Activated CD8-positive, alpha-beta memory T cell treated with anti-CD3 and anti-CD28 coated beads for 1 hour (primary cell): Measurements from ENCODE around the gene DNAJC7.
"Not testable (repeated sequence)": the region's sequence is repeated elsewhere in the genome, so short reads cannot be mapped to it uniquely, and the experiment has no call there.

Experiments
- DNase-seq, 2 donors: peaks; one replicate each; pipeline ENCODE4 v3.0.0-alpha.2; 2020; ENCODE audit warnings: low read depth in 1 of 2; ENCODE audit errors: extremely low read depth in 1 of 2

Gene DNAJC7

GRCh38 chr17:42013740-42014139, 3.5 kb downstream of the DNAJC7 start:
- DNase-seq = not testable (repeated sequence)

DNA sequence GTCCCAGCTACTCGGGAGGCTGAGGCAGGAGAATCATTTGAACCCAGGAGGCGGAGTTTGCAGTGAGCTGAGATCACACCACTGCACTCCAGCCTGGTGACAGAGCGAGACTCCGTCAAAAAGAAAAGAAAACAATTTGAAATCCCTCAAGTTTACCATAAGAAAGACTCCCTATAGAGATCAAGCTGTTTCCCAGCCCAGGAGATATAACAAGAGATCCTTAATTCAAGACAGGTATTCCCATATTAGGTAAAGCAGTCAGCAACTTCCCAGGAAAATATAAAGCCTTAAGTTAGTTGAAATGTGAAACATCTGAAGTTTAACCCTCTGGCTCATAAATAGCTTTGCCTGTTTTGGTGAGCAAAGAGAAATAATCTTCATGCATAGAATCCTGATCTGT, 4.9 kb downstream of the DNAJC7 start:
- DNase-seq = not testable (repeated sequence)

GRCh38 chr17:42010898-42011516, 6.2 kb downstream of the DNAJC7 start:
- no peak for DNase-seq

DNA sequence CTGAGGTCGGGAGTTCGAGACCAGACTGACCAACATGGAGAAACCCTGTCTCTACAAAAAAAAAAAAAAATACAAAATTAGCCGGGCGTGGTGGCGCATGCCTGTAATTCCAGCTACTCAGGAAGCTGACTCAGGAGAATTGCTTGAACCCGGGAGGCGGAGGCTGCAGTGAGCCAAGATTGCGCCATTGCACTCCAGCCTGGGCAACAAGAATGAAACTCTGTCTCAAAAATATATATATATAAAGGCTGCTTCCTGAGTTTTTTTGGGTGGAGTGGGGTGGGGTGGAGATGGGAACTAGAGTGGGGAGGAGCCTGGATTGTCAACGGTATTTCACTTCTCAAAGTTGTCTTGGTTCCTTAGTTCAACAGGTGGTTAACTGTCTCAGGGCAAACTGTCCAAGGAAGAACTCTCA, 7.0 kb downstream of the DNAJC7 start:
- DNase-seq = not testable (repeated sequence)

GRCh38 chr17:42009170-42009569, 8.1 kb downstream of the DNAJC7 start:
- no peak for DNase-seq

- DNase-seq = no peak
These were observed 12.1 kb downstream of the DNAJC7 start for GRCh38 chr17:42005166-42005565.

GRCh38 chr17:42002792-42003301, 14.4 kb downstream of the DNAJC7 start:
- DNase-seq = no peak

GRCh38 chr17:42002175-42002791, 15.0 kb downstream of the DNAJC7 start:
- DNase-seq = no peak

GRCh38 chr17:42001729-42002128, 15.5 kb downstream of the DNAJC7 start:
- no peak for DNase-seq

DNA sequence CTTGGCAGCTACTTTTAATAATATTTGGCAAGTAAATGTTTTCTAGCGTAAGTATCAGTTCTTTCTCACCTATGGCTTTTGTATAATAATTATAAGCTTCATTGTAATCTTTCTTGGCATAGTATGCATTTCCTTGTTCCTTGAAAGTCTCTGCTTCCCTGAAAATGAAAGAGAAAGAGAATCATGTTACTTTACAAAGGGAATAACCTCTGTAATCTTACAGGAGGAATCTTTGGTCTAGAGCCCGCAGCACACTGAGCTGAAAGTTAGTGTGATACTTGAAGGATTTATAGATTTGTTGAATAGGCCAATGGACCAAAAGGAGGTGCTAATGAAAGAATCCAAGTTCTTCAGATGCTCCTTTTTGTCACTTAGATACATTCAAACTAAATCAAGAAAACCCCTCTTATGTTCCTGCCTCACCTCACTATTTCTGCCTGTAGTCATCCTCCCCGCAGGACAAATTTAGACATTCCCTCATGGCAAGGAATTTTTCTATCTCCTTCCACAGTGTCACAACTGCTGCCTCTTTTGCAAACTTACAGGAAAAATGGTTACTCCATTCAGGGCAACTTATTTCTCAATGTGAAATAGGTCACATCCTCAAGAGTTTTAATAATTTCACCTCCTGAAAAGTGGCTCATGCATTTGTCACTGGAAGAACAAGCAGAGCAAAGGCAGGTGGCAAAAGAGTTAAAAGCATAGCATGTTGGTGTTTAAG, 16.7 kb downstream of the DNAJC7 start:
- no peak for DNase-seq

DNA sequence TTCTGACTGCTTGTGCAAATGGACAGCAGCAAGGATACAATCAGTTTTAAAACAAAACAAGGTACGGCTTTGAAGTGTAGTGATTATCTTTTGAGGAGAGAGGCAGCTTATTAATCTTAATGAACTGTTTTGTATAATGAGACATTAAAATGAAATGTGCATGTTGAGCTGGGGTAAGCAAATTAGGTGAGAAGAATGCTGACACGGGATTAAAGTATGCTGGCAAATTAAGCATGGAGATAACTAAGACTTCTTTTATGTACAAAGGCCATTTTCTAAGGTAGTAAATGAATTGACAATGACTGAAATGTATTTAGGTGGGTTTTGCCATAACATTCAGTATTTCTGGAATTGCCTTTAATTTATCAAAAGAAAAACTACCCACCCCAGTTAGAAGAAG, 18.7 kb downstream of the DNAJC7 start:
- DNase-seq = no peak

DNA sequence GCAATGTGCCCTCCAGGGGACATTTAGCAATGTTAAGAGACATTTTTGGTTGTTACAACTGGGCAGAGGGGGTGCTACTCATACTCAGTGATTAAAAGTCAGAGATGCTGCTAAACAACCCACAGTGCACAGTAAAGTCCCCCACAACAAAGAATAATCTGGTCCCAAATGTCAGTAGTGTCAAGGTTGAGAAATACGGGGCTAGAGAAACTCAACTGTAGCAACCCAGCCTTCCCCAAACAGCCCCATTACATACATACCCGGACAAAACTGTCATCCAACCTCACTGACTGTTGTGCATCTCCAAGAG, 20.4 kb downstream of the DNAJC7 start:
- no peak for DNase-seq

DNA sequence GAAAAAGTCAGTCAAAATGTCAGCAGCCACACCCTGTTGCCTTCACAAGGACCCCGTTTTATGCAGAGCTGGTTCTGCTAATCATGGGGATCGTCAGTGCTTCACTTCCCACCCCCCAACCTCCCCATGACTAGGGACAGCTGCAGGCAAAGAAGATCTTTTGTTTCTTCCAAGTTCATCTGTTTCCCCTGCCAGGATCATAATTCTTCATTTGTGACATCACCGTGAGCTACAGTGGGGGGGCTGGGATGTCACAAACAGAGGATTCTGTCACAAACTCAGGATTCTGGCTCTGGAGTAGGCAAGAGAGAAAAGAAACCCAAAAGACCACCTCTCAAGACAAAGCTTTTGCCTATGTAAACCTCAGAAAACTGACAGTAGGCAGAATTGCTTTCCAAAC, 24.7 kb downstream of the DNAJC7 start:
- DNase-seq = no peak

GRCh38 chr17:41989702-41990419, 27.4 kb downstream of the DNAJC7 start:
- DNase-seq = no peak

DNA sequence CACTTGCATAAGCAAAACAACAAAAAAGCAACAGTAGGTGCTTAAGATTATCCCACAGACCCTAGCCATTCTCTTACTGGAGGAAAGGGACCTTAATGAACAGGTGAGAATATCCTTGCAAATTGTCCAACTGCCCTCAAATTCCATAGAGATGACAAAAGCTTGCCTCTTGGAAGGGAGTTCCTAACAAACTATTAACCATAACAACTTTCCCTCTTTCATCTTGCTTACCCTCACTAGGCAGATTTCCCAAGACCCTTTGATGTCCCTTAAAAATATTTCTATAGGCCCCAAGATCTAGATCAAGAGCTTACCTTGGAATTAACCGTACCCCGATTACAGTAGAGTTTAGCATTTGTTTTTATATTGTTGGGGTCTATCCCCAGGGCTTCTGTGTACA, 28.8 kb downstream of the DNAJC7 start:
- DNase-seq = no peak

- DNase-seq = no peak
These were observed 29.6 kb downstream of the DNAJC7 start for GRCh38 chr17:41987642-41988041.

DNA sequence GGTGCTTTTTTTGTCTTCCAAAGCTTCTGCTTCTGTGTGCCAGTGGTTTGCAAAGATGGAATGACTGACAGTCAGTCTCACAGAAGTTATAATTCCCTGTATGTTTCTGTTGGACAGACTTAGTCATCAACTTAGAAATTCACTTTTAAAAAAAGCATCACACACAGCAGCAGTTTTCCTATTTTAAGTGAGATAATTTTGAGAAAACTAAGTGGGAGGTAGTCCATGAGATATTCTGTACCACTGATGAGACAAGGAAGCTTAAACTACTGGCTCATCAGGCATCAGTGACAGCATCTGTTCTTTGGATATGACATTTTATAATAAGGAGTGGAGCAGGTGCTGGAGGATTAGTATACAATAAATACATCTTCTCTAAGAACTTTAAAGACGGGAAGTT, 30.6 kb downstream of the DNAJC7 start:
- no peak for DNase-seq

GRCh38 chr17:41985919-41986318, 31.3 kb downstream of the DNAJC7 start:
- DNase-seq = no peak

DNA sequence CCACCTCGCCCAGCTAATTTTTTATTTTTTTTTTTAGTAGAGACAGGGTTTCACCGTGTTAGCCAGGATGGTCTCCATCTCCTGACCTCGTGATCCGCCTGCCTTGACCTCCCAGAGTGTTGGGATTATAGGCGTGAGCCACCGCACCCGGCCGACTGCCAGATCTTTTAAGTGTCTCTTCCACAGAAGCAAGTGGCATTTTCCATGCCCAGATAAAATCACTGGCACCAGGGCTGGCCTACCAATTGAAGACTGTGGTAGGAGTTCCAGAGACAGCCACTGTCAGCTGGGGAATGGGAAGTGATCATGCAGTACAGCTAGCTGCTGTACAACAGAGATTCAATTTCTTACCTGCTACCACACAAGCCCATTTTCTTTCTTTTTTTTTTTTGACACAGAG, 32.8 kb downstream of the DNAJC7 start:
- no peak for DNase-seq

DNA sequence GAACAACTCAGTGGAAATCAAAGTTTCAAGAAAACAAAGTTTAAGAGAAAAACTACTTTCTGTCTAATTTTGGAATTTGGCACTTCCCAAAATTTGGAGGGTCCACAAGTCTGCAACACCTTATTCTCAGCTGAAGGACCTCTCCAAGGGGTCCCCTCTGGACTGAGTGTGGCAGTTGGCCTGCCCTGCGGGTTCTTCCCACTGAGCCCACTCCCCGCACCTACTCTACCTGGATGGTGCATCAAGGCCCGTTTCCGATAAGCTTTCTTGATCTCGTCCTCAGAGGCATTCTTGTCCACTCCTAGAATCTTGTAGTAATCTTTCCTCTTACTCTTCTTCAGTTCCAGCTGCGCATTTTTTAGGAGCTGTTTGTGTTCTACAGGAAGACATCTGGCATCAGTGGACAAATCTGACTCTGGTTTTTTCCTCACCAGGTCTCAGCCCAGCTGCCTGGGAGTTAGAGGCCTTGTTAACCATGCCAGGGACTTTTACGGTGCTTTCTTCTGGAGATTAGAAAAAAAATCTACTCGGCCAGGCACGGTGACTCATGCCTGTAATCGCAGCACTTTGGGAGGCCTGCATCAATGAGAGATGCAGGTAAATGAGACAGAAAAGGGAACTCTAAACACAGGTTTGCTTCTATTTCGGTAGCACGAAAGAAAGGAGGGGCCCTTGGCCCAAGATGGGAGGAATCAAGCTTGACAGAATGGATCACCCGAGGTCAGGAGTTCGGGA, 35.0 kb downstream of the DNAJC7 start:
- DNase-seq = no peak

- no peak for DNase-seq
These were observed 39.2 kb downstream of the DNAJC7 start for GRCh38 chr17:41977991-41978390.
